Tibial nerve (tissue), 3 donors: ENCODE results near the gene FMN1.

Experiments
- CTCF ChIP-seq, 5 experiments: fragments of 200-600 bp in 3 of 5; fragments of 450-650 bp in 2 of 5; sonication (generic) in 3 of 5; IDR thresholded peaks; one replicate each; pipeline ENCODE4 v1.5.1; 2016 to 2019; ENCODE audit warnings: antibody characterized with exemption in 5 of 5, mild to moderate bottlenecking in 3 of 5, moderate library complexity in 2 of 5
- POLR2A ChIP-seq, 2 donors: fragments of 450-650 bp; IDR thresholded peaks; one replicate each; pipeline ENCODE4 v1.6.1; 2017; ENCODE audit warnings: antibody characterized with exemption in 2 of 2, mild to moderate bottlenecking in 2 of 2, moderate library complexity in 2 of 2

GRCh38 chr15:33074212-33074611, 120.3 kb downstream of the FMN1 start:
- TF ChIP-seq CTCF (IDR thresholded peaks at IDR 0.05) (no peak), POLR2A (IDR thresholded peaks at IDR 0.05) (no peak)
